Liver (tissue), 9 donors: ENCODE data around the gene PRSS33. TPM values are rescaled to one million over a fixed set of nuclear protein-coding genes. Genes with fewer than 3 reads are reported as not detected.

Source experiments
- DNase-seq: peaks from one replicate; pipeline ENCODE4 v3.0.0-alpha.2; 2017; ENCODE audit warnings: low spot score
- H3K27ac ChIP-seq, 2 donors: one replicate each; pipeline ENCODE4 v1.7.0; 2013; ENCODE audit warnings: inconsistent platforms in 2 of 2, low read length in 2 of 2, control low read depth in 1 of 2, low read depth in 1 of 2, mild to moderate bottlenecking in 1 of 2
- H3K27me3 ChIP-seq, 4 donors: one replicate each; pipeline versions ENCODE4 v1.6.1 to v1.7.0; 2013; ENCODE audit warnings: low read length in 3 of 4, inconsistent platforms in 1 of 4, mild to moderate bottlenecking in 1 of 4, moderate library complexity in 1 of 4; ENCODE audit not compliant: control insufficient read depth in 4 of 4, insufficient read depth in 4 of 4
- H3K36me3 ChIP-seq, 4 donors: one replicate each; pipeline versions ENCODE4 v1.6.1 to v1.7.0; 2013; ENCODE audit warnings: low read length in 3 of 4, mild to moderate bottlenecking in 3 of 4, low read depth in 1 of 4, moderate library complexity in 1 of 4; ENCODE audit not compliant: control insufficient read depth in 4 of 4, insufficient read depth in 3 of 4
- H3K4me1 ChIP-seq, 4 donors: one replicate each; pipeline versions ENCODE4 v1.6.1 to v1.7.0; 2013; ENCODE audit warnings: low read length in 3 of 4, mild to moderate bottlenecking in 3 of 4, moderate library complexity in 1 of 4; ENCODE audit not compliant: control insufficient read depth in 4 of 4, insufficient read depth in 4 of 4
- H3K4me3 ChIP-seq, 3 donors: one replicate each; pipeline versions ENCODE4 v1.6.1 to v1.7.0; 2013; ENCODE audit warnings: low read length in 3 of 3, control low read depth in 1 of 3, low read depth in 1 of 3, mild to moderate bottlenecking in 1 of 3
- H3K9ac ChIP-seq, 2 donors: one replicate each; pipeline ENCODE4 v1.7.0; 2013; ENCODE audit warnings: low read length in 2 of 2, mild to moderate bottlenecking in 2 of 2, moderate library complexity in 2 of 2, control low read depth in 1 of 2, low read depth in 1 of 2
- H3K9me3 ChIP-seq, 4 donors: one replicate each; pipeline versions ENCODE4 v1.6.1 to v1.7.0; 2013; ENCODE audit warnings: low read length in 3 of 4; ENCODE audit not compliant: control insufficient read depth in 4 of 4
- EGR1 ChIP-seq, 2 donors: IDR thresholded peaks; 2 replicates each; pipeline ENCODE4 v1.6.1; 2016 to 2018; ENCODE audit warnings: antibody characterized with exemption in 2 of 2, low read depth in 2 of 2
- FOXA1 ChIP-seq: IDR thresholded peaks from 2 replicates; pipeline ENCODE4 v1.6.1; 2016; ENCODE audit warnings: antibody characterized with exemption
- FOXA2 ChIP-seq: IDR thresholded peaks from 2 replicates; pipeline ENCODE4 v1.6.1; 2016; ENCODE audit warnings: antibody characterized with exemption
- GABPA ChIP-seq, 2 donors: IDR thresholded peaks in 1 of 2; conservative IDR thresholded peaks in 1 of 2; 2 replicates each; pipeline ENCODE4 v1.6.1; 2016; ENCODE audit warnings: antibody characterized with exemption in 2 of 2, mild to moderate bottlenecking in 1 of 2, moderate library complexity in 1 of 2
- HNF4A ChIP-seq, 2 donors: conservative IDR thresholded peaks; 2 replicates each; pipeline ENCODE4 v1.6.1; 2016; ENCODE audit warnings: antibody characterized with exemption in 2 of 2, mild to moderate bottlenecking in 2 of 2
- HNF4G ChIP-seq: IDR thresholded peaks from 2 replicates; pipeline ENCODE4 v1.6.1; 2016; ENCODE audit warnings: antibody characterized with exemption
- JUND ChIP-seq, 2 donors: IDR thresholded peaks; 2 replicates each; pipeline ENCODE4 v1.6.1; 2016; ENCODE audit warnings: antibody characterized with exemption in 2 of 2
- NR2F2 ChIP-seq: IDR thresholded peaks from 2 replicates; pipeline ENCODE4 v1.6.1; 2016; ENCODE audit warnings: antibody characterized with exemption
- RAD21 ChIP-seq, 2 donors: IDR thresholded peaks; 2 replicates each; pipeline ENCODE4 v1.6.1; 2016; ENCODE audit warnings: antibody characterized with exemption in 2 of 2, mild to moderate bottlenecking in 2 of 2
- RXRA ChIP-seq, 2 donors: IDR thresholded peaks; 2 replicates each; pipeline ENCODE4 v1.6.1; 2017 to 2018; ENCODE audit warnings: antibody characterized with exemption in 2 of 2, mild to moderate bottlenecking in 1 of 2
- SP1 ChIP-seq: IDR thresholded peaks from 2 replicates; pipeline ENCODE4 v1.6.1; 2018; ENCODE audit warnings: antibody characterized with exemption, mild to moderate bottlenecking
- TAF1 ChIP-seq: conservative IDR thresholded peaks from 2 replicates; pipeline ENCODE4 v1.6.1; 2016; ENCODE audit warnings: antibody characterized with exemption, mild to moderate bottlenecking
- YY1 ChIP-seq: IDR thresholded peaks from 2 replicates; pipeline ENCODE4 v1.6.1; 2016; ENCODE audit warnings: antibody characterized with exemption, mild to moderate bottlenecking
- WGBS: extraction: QIAGEN DNeasy Blood & Tissue Kit; methylation state at CpG from one replicate; pipeline ENCODE4 v1.1.7; 2013; 5-methylcytosine and 5-hydroxymethylcytosine counted together
- polyA plus RNA-seq, 2 donors: library from polyadenylated mRNA; stranded (reverse) in 1 of 2; unstranded in 1 of 2; fragments of 200-250 nt in 1 of 2; fragments of >200 nt in 1 of 2; fragmentation: Nextera tagmentation in 1 of 2; extraction: Ambion mirVana in 1 of 2; gene quantifications; one replicate each; pipeline versions ENCODE4 v1.2.1 to v1.2.3, GENCODE V29; 2013 to 2015
- total RNA-seq, 2 donors: library from RNA; depleted of rRNA; stranded (reverse); fragments of >200 nt; gene quantifications; one replicate each; pipeline ENCODE4 v1.2.3, GENCODE V29; 2014
- TF ChIP-seq, protein P1 (sequence below): IDR thresholded peaks from 2 replicates; pipeline ENCODE4 v1.6.1; 2016; ENCODE audit warnings: antibody characterized with exemption
- TF ChIP-seq, protein P2 (sequence below): IDR thresholded peaks from 2 replicates; pipeline ENCODE4 v1.6.1; 2016; ENCODE audit warnings: antibody characterized with exemption, mild to moderate bottlenecking
- TF ChIP-seq, protein P3 (sequence below): IDR thresholded peaks from 2 replicates; pipeline ENCODE4 v1.6.1; 2016; ENCODE audit warnings: antibody characterized with exemption
- TF ChIP-seq, protein P4 (sequence below): fragments of 150-350 bp; IDR thresholded peaks from 2 replicates; pipeline ENCODE4 v1.5.1; 2017; ENCODE audit warnings: improper control_type of control experiment, low read depth, low read length; ENCODE audit not compliant: missing input control
- TF ChIP-seq, protein P5 (sequence below): IDR thresholded peaks from 2 replicates; pipeline ENCODE4 v1.6.1; 2016; ENCODE audit warnings: antibody characterized with exemption
- donor health status: healthy.
- donor health status: healthy.
- donor health status: healthy.
- donor health status: healthy.
- donor health status: healthy.

Gene PRSS33
- total and polyA plus RNA-seq, 4 donors = not detected

DNA sequence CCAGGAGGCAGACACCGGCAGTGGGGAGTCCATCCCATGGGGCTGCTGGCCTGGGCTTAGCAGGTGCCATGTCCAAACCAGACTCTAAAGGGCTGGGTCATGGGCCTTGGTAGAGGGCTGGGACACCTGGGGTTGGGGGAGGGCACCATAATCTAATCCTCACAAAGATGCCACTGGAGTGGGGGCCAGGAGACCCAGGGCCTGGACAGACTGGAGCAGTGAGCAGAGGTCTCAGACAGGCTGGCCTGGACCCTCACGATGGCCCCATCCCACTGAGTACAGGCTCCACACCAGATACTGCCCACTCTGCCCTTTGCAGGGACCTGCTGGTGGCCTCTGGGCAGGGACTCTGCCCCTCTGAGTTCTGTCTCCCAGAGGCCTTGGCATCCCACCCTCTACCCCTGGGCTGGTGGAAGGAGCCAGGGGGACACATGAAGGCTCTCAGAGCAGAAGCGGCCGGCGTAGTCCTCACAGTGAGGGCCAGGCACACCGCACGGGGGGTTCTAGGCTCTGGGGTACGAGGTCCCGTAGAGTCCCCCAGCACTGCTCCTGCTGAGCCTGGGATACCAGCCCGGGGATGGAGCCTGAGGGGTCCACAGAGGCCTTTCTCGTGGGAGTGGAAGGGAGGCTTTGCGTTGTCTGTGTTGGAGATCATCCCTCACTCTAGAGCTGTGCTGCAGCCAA, 44.9 kb downstream of the PRSS33 start:
- WGBS = 96% methylated on average over 12 of the region's 12 CpGs
- TF ChIP-seq, protein P1, sequence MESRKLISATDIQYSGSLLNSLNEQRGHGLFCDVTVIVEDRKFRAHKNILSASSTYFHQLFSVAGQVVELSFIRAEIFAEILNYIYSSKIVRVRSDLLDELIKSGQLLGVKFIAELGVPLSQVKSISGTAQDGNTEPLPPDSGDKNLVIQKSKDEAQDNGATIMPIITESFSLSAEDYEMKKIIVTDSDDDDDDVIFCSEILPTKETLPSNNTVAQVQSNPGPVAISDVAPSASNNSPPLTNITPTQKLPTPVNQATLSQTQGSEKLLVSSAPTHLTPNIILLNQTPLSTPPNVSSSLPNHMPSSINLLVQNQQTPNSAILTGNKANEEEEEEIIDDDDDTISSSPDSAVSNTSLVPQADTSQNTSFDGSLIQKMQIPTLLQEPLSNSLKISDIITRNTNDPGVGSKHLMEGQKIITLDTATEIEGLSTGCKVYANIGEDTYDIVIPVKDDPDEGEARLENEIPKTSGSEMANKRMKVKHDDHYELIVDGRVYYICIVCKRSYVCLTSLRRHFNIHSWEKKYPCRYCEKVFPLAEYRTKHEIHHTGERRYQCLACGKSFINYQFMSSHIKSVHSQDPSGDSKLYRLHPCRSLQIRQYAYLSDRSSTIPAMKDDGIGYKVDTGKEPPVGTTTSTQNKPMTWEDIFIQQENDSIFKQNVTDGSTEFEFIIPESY = no peak
- no peak for TF ChIP-seq RAD21 (IDR thresholded peaks at IDR 0.05)

DNA sequence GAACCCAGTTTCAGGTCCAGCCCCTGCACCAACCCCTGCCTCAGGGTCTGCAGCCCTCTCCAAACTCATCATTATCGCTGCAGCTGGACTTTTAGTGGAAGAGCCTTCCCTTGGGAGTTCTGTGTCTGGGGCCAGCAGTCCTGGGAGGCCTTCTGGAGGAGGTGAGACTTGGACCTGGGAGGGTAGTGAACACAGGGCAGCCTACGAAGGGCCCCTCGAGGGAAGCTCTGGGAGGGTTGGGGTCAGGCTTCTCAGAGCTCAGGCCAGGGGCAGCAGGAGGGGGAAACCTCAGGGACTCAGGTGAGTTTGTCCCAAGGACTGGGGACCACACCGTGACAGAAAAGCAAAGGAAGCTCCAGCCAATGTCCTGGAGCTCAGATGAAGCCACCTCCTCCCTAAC, 46.2 kb downstream of the PRSS33 start:
- Histone ChIP-seq H3K9me3 (no peaks in the 10 kb centered on the region), H3K27me3 (no peaks in the 10 kb centered on the region), H3K4me1 (no peaks in the 10 kb centered on the region), H3K4me3 (no peak overlapping the region), H3K27ac (no peak overlapping the region), H3K36me3 (no peaks in the 10 kb centered on the region), H3K9ac (no peak overlapping the region)
- WGBS = 94% methylated on average over 4 of the region's 4 CpGs
- DNase-seq = no peak
- TF ChIP-seq FOXA1 (no peak), JUND (IDR thresholded peaks at IDR 0.05) (no peak), GABPA (IDR thresholded peaks at IDR 0.05 in 1 of 2, conservative IDR thresholded peaks at IDR 0.05 in 1 of 2) (no peak)

More for the DNA sequence above, 44.9 kb downstream of the PRSS33 start:
- DNase-seq = no peak
- Histone ChIP-seq H3K9ac (no peak overlapping the region), H3K4me1 (no peaks in the 10 kb centered on the region), H3K27me3 (no peaks in the 10 kb centered on the region), H3K4me3 (no peak overlapping the region), H3K27ac (no peak overlapping the region), H3K36me3 (no peaks in the 10 kb centered on the region), H3K9me3 (no peaks in the 10 kb centered on the region)

DNA sequence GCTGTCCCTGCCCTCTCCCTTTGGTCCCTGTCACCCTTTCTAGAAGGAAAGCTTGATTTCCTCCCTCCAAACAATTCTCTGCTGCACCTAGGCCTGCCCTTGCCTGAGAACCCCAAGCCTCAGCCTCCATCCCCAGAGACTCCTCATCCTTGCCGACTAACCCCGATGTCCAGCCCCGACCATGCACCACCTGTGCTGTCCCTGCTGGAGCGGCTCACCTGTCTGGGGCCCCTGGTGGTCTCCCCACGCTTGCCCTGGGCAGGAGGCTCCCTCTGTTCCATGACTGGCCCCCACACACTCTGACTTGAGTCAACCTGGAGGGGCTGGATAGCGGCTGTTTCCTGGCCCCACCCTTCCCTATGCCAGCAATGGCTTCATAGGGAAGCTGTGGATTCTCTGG, 46.9 kb downstream of the PRSS33 start:
- no peak overlapping the region for H3K4me3 ChIP-seq
- H3K9me3 ChIP-seq = no peaks in the 10 kb centered on the region
- no peaks in the 10 kb centered on the region for H3K27me3 ChIP-seq
- no peaks in the 10 kb centered on the region for H3K4me1 ChIP-seq
- no peaks in the 10 kb centered on the region for H3K36me3 ChIP-seq
- no peak overlapping the region for H3K9ac ChIP-seq
- 93% methylated on average over 6 of the region's 6 CpGs for whole genome bisulfite sequencing
- no peak for DNase-seq
- no peak for TF ChIP-seq FOXA2
- TF ChIP-seq JUND (IDR thresholded peaks at IDR 0.05) = no peak
- TF ChIP-seq, protein P2, sequence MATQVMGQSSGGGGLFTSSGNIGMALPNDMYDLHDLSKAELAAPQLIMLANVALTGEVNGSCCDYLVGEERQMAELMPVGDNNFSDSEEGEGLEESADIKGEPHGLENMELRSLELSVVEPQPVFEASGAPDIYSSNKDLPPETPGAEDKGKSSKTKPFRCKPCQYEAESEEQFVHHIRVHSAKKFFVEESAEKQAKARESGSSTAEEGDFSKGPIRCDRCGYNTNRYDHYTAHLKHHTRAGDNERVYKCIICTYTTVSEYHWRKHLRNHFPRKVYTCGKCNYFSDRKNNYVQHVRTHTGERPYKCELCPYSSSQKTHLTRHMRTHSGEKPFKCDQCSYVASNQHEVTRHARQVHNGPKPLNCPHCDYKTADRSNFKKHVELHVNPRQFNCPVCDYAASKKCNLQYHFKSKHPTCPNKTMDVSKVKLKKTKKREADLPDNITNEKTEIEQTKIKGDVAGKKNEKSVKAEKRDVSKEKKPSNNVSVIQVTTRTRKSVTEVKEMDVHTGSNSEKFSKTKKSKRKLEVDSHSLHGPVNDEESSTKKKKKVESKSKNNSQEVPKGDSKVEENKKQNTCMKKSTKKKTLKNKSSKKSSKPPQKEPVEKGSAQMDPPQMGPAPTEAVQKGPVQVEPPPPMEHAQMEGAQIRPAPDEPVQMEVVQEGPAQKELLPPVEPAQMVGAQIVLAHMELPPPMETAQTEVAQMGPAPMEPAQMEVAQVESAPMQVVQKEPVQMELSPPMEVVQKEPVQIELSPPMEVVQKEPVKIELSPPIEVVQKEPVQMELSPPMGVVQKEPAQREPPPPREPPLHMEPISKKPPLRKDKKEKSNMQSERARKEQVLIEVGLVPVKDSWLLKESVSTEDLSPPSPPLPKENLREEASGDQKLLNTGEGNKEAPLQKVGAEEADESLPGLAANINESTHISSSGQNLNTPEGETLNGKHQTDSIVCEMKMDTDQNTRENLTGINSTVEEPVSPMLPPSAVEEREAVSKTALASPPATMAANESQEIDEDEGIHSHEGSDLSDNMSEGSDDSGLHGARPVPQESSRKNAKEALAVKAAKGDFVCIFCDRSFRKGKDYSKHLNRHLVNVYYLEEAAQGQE = no peak
- TF ChIP-seq, protein P3, sequence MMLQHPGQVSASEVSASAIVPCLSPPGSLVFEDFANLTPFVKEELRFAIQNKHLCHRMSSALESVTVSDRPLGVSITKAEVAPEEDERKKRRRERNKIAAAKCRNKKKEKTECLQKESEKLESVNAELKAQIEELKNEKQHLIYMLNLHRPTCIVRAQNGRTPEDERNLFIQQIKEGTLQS = no peak
- TF ChIP-seq, protein P1 = no peak
- no peak for TF ChIP-seq HNF4A (conservative IDR thresholded peaks at IDR 0.05)
- no peak for TF ChIP-seq YY1
- TF ChIP-seq HNF4G = no peak
- TF ChIP-seq FOXA1 = no peak
- no peak for TF ChIP-seq RXRA (IDR thresholded peaks at IDR 0.05)
- TF ChIP-seq NR2F2 = no peak
- no peak for TF ChIP-seq EGR1 (IDR thresholded peaks at IDR 0.05; ENCODE audit: low read depth in 2 of 2)
- TF ChIP-seq, protein P4, sequence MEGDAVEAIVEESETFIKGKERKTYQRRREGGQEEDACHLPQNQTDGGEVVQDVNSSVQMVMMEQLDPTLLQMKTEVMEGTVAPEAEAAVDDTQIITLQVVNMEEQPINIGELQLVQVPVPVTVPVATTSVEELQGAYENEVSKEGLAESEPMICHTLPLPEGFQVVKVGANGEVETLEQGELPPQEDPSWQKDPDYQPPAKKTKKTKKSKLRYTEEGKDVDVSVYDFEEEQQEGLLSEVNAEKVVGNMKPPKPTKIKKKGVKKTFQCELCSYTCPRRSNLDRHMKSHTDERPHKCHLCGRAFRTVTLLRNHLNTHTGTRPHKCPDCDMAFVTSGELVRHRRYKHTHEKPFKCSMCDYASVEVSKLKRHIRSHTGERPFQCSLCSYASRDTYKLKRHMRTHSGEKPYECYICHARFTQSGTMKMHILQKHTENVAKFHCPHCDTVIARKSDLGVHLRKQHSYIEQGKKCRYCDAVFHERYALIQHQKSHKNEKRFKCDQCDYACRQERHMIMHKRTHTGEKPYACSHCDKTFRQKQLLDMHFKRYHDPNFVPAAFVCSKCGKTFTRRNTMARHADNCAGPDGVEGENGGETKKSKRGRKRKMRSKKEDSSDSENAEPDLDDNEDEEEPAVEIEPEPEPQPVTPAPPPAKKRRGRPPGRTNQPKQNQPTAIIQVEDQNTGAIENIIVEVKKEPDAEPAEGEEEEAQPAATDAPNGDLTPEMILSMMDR = no peak
- TF ChIP-seq, protein P5, sequence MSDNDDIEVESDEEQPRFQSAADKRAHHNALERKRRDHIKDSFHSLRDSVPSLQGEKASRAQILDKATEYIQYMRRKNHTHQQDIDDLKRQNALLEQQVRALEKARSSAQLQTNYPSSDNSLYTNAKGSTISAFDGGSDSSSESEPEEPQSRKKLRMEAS = no peak
- TF ChIP-seq GABPA (IDR thresholded peaks at IDR 0.05 in 1 of 2, conservative IDR thresholded peaks at IDR 0.05 in 1 of 2) = no peak
- TF ChIP-seq SP1 = no peak
- no peak for TF ChIP-seq RAD21 (IDR thresholded peaks at IDR 0.05)
- TF ChIP-seq TAF1 = no peak
- H3K27ac ChIP-seq = no peak overlapping the region
